ENCODE results near the gene TBX2.

TBX2 gene

DNA sequence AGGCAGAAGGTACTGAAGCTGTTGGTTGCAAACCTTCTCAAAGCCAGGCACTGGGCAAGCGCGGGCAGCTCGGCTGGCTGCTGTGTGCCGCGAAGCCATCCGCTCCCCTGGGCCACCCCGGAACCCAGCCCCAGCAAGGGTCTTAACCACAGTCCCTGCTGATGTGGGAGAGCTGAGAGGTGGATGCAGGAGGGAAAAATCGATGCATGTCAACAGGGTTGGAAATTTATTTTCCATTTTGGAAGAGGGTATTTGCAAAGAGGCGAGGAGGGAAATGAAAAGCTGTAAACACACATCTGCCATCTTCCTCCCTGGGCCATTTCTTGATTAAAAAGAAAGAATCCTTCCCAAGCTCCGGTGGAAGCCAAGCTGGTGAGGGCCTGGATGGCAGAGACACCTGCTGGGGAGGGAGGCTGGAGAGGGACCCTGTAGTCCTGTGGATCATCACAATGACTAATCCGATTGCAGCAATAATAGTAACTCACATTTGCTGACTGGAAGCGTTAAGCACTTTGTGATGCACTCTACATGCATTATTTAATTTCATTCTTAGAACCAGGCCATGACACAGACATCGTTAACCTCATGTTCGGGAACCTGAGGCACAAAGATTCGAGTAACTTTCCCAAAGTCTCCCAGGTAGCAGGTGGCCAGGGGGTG lies 13.9 kb upstream of the TBX2 start:
- in situ Hi-C loops (cut with HindIII; ENCODE audit: low sequenced_read_pairs), result no loop called here

- in situ Hi-C loops (cut with HindIII; ENCODE audit: low sequenced_read_pairs), result no loop called here
Observed at GRCh38 chr17:61386251-61386650, 13.4 kb upstream of the TBX2 start.

- in situ Hi-C loops (cut with HindIII; ENCODE audit: low sequenced_read_pairs), result no loop called here
Observed at GRCh38 chr17:61387011-61387410, 12.6 kb upstream of the TBX2 start.

DNA sequence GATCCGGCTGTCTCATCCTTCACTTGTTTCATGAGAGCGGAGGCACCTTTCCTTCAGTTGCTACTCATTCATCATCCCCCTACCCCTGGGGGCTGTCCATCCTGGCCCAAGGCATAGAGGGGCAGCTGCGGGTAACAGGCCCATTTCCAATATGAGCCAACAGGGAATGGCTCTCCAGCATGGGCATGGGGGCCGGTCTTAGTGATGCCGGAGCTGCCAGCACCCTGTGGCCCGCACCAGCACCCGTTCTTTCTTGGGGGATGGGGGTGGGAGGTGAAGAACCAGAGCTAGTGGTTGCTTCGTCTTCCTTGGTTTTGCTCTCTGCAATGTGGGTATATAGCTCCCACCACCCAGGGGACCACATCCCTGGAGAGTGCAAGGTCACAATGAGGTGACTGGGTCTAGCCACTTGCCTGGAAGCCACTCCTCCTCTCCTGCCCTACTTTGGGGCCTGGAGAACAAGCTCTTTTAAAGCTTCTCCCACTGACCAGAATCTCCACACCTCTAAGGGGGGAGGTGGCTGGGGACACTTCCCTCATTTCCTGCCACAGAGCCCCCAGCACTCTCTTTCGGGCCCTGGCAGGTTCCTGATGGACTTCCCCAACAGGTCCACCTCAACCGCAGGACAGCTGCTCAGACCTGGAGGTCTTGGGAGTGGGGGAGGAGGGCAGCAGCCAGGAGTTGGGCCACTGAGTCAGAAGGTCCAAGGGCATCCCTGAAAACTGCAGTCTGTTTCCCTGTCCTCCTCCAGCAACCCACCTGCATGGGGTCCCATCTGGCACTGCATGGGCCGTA lies 11.9 kb upstream of the TBX2 start:
- in situ Hi-C loops (cut with HindIII; ENCODE audit: low sequenced_read_pairs), result no loop called here

- in situ Hi-C loops (cut with HindIII; ENCODE audit: low sequenced_read_pairs), result no loop called here
Observed at GRCh38 chr17:61388561-61389356, 10.9 kb upstream of the TBX2 start.

- in situ Hi-C loops (cut with HindIII; ENCODE audit: low sequenced_read_pairs), result no loop called here
Observed at GRCh38 chr17:61389670-61390478, 9.8 kb upstream of the TBX2 start.

DNA sequence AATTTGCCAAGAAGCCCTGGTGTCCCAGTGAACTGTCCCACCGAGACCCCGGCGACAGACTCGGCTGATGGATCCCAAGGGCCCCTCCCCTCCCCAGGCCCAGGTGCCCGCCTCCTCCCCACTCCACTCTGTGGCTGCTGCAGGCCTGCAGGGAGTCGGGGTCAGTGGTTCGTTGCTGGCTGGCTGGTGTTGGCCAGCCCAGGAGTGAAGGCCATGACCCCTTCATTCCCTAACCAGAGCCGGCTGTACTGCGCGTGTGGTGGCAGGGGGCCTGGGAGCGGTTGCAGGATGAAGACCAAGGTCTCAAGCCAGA lies 9.2 kb upstream of the TBX2 start:
- in situ Hi-C loops (cut with HindIII; ENCODE audit: low sequenced_read_pairs), result no loop called here

GRCh38 chr17:61391595-61392291 lies 7.9 kb upstream of the TBX2 start:
- in situ Hi-C loops (cut with HindIII; ENCODE audit: low sequenced_read_pairs), result no loop called here

GRCh38 chr17:61392679-61393078 lies 7.0 kb upstream of the TBX2 start:
- in situ Hi-C loops (cut with HindIII; ENCODE audit: low sequenced_read_pairs), result no loop called here

GRCh38 chr17:61393550-61393903 lies 6.1 kb upstream of the TBX2 start:
- in situ Hi-C loops (cut with HindIII; ENCODE audit: low sequenced_read_pairs), result no loop called here

GRCh38 chr17:61393904-61394629 lies 5.6 kb upstream of the TBX2 start:
- in situ Hi-C loops (cut with HindIII; ENCODE audit: low sequenced_read_pairs), result no loop called here

DNA sequence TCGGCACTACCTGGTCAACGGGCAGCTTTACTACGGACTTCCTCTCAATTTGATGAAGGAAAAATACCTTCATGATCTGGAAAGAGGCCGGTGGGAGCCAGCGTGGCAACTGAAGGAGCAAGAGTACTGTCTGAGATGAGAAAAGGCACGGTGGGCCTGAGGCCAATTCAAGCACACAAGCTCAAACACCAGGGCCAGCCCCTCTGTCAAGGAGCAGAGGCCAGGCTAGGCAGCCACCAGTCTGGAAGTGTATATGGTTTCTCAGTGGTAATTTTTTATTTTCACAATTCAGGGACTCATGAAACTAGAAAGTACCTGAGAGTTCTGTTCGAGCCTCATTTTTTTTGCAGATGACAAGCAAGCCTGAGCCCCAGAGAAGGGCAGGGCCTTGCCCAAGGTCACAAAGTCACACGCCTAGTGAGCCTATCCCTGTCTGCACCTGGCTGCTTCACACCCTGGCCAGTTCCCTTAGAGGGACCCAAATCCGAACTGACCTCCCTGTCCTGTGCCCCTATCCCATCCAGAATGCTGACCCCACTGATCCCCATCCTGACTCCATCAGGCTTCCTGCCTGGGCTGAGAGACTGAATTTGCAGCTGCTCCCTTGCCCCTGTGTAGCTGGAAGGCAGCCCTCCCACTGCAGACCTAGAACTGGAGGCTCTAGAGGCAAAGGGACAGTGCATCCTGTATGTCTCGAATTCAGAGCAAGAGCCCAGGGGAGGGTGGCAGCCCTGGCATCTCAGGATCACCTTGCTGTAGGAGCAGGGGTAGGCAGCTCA lies 4.8 kb upstream of the TBX2 start:
- in situ Hi-C loops (cut with HindIII; ENCODE audit: low sequenced_read_pairs), result no loop called here

DNA sequence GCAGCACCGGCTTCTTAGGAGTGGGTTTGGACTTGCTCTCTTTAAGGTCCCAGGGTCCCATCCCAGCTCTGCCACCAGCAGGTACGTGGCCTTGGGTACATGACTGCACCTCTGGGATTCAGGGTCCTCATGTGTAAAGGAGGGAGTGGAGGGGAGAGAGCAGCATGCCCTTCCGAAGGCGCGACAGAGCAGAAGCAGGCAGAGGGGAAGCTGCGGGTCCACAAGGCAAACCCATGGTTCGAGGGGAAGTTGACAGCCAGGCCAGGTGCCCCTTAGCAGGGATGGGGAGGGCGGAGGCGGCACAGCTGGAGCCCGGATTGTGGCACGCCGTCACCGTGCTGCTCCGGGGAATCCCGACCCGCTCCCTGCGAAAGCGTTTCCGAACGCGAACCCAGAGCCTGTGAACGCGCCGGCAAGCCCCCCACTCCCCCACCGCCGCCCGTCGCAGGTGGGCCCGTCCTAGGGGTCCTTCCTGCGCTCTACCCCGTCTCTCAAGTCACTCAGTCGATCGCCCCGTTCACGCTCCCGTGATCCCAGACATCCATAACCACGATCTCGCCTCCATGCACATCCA lies 4.1 kb upstream of the TBX2 start:
- in situ Hi-C loops (cut with HindIII; ENCODE audit: low sequenced_read_pairs), result no loop called here

DNA sequence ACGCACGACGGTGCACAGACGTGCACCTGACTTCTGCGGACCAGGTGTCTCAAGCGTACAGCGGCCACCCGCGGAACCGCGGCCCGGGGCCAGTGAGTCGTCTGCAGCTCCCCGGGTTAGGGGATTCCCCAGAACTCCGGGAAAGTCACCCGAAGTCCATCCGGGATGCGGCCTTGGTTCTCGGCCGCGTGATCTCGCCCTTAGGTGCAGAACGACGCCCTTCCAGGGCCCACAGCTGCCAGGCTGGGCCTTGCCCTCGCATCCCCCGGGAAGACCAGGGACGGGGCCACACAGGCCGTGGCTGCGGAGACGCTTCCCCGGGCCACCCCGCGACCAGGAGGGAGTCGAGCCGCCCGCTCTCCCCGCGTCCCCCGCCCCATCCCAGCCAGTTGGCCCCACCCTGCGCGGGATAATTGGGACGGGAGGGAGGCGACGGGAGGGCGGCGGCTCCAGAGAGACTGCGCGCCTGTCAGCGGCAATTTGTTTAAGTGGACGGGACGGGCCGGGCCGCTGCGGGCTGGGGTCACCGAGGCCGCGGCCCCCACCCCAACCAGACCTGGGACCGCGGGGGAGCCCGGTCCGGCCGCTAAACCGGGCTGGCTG lies 3.6 kb upstream of the TBX2 start:
- in situ Hi-C loops (cut with HindIII; ENCODE audit: low sequenced_read_pairs), result no loop called here

- in situ Hi-C loops (cut with HindIII; ENCODE audit: low sequenced_read_pairs), result no loop called here
Observed at GRCh38 chr17:61396586-61397085, 3.0 kb upstream of the TBX2 start.

GRCh38 chr17:61397086-61397842 lies 2.4 kb upstream of the TBX2 start:
- in situ Hi-C loops (cut with HindIII; ENCODE audit: low sequenced_read_pairs), result no loop called here

GRCh38 chr17:61398721-61399130 lies 917 bp upstream of the TBX2 start:
- in situ Hi-C loops (cut with HindIII; ENCODE audit: low sequenced_read_pairs), result no loop called here
